Measurements from ENCODE around the gene EFCAB9.

Gene EFCAB9

DNA sequence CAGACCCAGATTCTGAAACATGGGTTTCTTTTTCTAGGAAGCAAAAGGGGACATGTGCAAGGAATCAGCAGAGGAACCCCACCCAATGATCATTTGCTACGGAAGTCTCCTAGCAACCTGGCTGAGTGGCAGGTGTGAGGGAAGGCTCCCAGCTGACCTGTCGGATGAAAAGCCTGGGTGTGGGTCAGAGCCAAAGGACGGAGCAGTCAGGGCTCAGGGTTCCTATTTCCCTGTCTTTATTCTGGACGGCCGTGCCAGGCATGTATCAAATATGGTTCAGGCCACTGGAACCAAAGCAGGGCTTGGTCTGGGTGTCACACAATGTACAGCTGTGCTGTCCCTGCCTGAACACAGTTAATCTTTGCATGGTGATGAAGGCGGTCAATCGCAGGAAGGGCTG lies 26.1 kb upstream of the EFCAB9 start:
- peak; percentile 40 for FAIRE-seq
- no peak for DNase-seq (ENCODE audit: insufficient read length)
- TF ChIP-seq POLR2AphosphoS5 (IDR thresholded peaks at IDR 0.05; ENCODE audit: low read depth, low read length) (no peak), POLR2A (IDR thresholded peaks at IDR 0.05; ENCODE audit: low read depth, low read length) (no peak), TAF1 (IDR thresholded peaks at IDR 0.05; ENCODE audit: borderline replicate concordance, low read depth, low read length) (no peak)

- no peak for FAIRE-seq
- DNase-seq (ENCODE audit: insufficient read length), result no peak
- TF ChIP-seq POLR2AphosphoS5 (IDR thresholded peaks at IDR 0.05; ENCODE audit: low read depth, low read length), result no peak
- no peak for TF ChIP-seq TAF1 (IDR thresholded peaks at IDR 0.05; ENCODE audit: borderline replicate concordance, low read depth, low read length)
- TF ChIP-seq POLR2A (IDR thresholded peaks at IDR 0.05; ENCODE audit: low read depth, low read length), result no peak
Observed at GRCh38 chr5:172168311-172168710, 25.7 kb upstream of the EFCAB9 start.

DNA sequence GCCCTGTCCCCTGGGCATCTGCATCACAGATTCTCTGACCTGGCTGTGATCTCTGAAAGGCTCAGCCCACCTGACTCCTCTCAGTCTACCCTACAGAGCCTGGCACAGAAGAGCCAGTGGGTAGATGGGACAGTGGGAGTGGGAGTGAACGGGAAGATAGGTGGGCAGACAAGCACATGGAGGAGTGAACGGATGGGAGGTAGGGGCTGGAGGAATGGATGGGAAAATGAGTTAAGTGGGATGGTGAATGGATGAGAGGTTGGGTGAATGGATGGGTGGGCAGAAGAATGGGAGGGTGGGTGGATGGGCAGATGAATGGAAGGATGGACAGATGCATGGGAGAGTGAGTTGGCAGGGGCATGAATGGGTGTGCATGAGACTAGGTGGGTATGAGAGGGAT lies 24.8 kb upstream of the EFCAB9 start:
- FAIRE-seq (no peak), DNase-seq (ENCODE audit: insufficient read length) (no peak)
- TF ChIP-seq POLR2AphosphoS5 (IDR thresholded peaks at IDR 0.05; ENCODE audit: low read depth, low read length) (no peak), POLR2A (IDR thresholded peaks at IDR 0.05; ENCODE audit: low read depth, low read length) (no peak), TAF1 (IDR thresholded peaks at IDR 0.05; ENCODE audit: borderline replicate concordance, low read depth, low read length) (no peak)

- DNase-seq (ENCODE audit: insufficient read length), result no peak
- TF ChIP-seq TAF1 (IDR thresholded peaks at IDR 0.05; ENCODE audit: borderline replicate concordance, low read depth, low read length) (no peak), POLR2AphosphoS5 (IDR thresholded peaks at IDR 0.05; ENCODE audit: low read depth, low read length) (no peak), POLR2A (IDR thresholded peaks at IDR 0.05; ENCODE audit: low read depth, low read length) (no peak)
- FAIRE-seq, result no peak
Observed at GRCh38 chr5:172170251-172170701, 23.7 kb upstream of the EFCAB9 start.

DNA sequence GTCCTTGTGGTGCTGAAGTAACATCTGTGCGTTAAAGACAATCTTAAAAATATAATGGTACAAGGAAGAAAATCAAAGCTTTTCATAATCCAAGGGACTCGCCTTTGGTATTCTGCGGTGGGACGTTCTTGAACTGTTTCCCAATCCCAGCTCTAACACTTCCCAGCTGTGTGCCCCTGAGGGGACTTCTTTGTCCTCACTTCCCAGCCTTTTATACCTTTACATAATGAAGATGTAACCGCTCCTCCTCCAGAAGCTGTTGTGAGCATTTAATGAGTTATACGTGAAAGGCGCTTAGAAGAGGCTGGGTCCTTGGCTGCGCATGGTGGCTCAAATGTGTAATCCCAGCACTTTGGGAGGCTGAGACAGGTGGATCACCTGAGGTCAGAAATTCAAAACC lies 22.9 kb upstream of the EFCAB9 start:
- no peak for FAIRE-seq
- DNase-seq (ENCODE audit: insufficient read length), result no peak

DNA sequence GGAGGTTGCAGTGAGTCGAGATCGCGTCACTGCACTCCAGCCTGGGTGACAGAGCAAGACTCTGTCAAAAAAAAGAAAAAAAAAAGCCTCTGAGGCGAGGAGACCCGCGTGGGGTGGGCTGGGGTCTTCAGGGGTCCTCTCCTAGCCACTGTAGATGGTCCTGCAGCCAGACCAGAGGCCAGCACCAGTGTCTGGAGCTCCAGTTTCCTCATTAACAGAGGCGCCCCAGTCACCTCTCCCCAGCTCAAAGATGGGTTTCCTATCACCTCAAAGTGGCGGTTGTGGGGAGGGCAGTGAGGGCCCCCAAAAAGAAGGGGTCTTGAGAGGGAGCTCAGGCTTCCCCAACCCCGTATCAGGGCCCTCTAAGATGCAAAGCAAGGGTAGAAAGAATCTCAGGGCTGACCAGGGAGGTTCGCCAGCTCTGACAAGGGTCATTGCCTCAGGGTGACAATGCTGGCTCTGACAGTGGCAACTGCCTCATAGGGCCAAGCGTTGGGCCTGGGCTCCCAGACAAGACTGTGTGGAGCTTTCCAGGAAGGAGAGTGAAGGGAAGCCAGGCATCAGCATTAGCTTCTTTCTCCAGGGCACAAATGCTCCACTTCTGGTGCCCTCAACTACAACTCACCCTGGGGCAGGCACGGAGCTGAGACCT lies 20.9 kb upstream of the EFCAB9 start:
- TF ChIP-seq TAF1 (IDR thresholded peaks at IDR 0.05; ENCODE audit: borderline replicate concordance, low read depth, low read length) (no peak), POLR2AphosphoS5 (IDR thresholded peaks at IDR 0.05; ENCODE audit: low read depth, low read length) (no peak), POLR2A (IDR thresholded peaks at IDR 0.05; ENCODE audit: low read depth, low read length) (no peak)
- DNase-seq (ENCODE audit: insufficient read length) (no peak), FAIRE-seq (no peak)

More for the DNA sequence above, 22.9 kb upstream of the EFCAB9 start:
- no peak for TF ChIP-seq TAF1 (IDR thresholded peaks at IDR 0.05; ENCODE audit: borderline replicate concordance, low read depth, low read length)
- no peak for TF ChIP-seq POLR2A (IDR thresholded peaks at IDR 0.05; ENCODE audit: low read depth, low read length)
- TF ChIP-seq POLR2AphosphoS5 (IDR thresholded peaks at IDR 0.05; ENCODE audit: low read depth, low read length), result no peak

- FAIRE-seq, result no peak
- TF ChIP-seq POLR2A (IDR thresholded peaks at IDR 0.05; ENCODE audit: low read depth, low read length), result no peak
- no peak for TF ChIP-seq POLR2AphosphoS5 (IDR thresholded peaks at IDR 0.05; ENCODE audit: low read depth, low read length)
- no peak for TF ChIP-seq TAF1 (IDR thresholded peaks at IDR 0.05; ENCODE audit: borderline replicate concordance, low read depth, low read length)
- no peak for DNase-seq (ENCODE audit: insufficient read length)
Observed at GRCh38 chr5:172173564-172174153, 20.3 kb upstream of the EFCAB9 start.

GRCh38 chr5:172175263-172175719 lies 18.7 kb upstream of the EFCAB9 start:
- TF ChIP-seq POLR2A (IDR thresholded peaks at IDR 0.05; ENCODE audit: low read depth, low read length), result peak; percentile 76
- no peak for TF ChIP-seq TAF1 (IDR thresholded peaks at IDR 0.05; ENCODE audit: borderline replicate concordance, low read depth, low read length)
- peak; percentile 79 for TF ChIP-seq POLR2AphosphoS5 (IDR thresholded peaks at IDR 0.05; ENCODE audit: low read depth, low read length)
- FAIRE-seq (peak; percentile 95), DNase-seq (ENCODE audit: insufficient read length) (peak; percentile 80)

GRCh38 chr5:172177176-172177575 lies 16.8 kb upstream of the EFCAB9 start:
- TF ChIP-seq TAF1 (IDR thresholded peaks at IDR 0.05; ENCODE audit: borderline replicate concordance, low read depth, low read length) (no peak), POLR2AphosphoS5 (IDR thresholded peaks at IDR 0.05; ENCODE audit: low read depth, low read length) (no peak), POLR2A (IDR thresholded peaks at IDR 0.05; ENCODE audit: low read depth, low read length) (no peak)
- DNase-seq (ENCODE audit: insufficient read length) (no peak), FAIRE-seq (no peak)

- FAIRE-seq, result no peak
- no peak for DNase-seq (ENCODE audit: insufficient read length)
- no peak for TF ChIP-seq POLR2A (IDR thresholded peaks at IDR 0.05; ENCODE audit: low read depth, low read length)
- no peak for TF ChIP-seq POLR2AphosphoS5 (IDR thresholded peaks at IDR 0.05; ENCODE audit: low read depth, low read length)
- TF ChIP-seq TAF1 (IDR thresholded peaks at IDR 0.05; ENCODE audit: borderline replicate concordance, low read depth, low read length), result no peak
Observed at GRCh38 chr5:172178301-172178987, 15.5 kb upstream of the EFCAB9 start.
